ENCODE results near the gene NDUFV1.

DNA sequence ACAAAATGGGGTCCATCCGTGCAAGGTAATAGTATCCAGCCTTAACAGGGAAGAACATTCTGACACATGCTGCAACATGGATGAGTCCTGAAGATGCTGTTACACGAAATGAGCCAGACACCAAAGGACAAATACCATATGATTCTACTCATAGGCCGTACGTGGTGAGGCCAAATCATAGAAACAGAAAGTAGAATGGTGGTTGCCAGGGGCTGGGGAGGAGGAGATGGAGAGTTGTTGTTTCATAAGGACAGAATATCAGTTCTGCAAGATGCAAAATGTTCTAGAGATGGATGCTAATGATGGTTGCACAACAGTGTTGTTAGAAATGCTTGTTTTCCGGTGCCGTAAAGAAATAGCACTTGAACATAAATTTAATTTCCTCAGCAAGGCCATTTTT lies 30.2 kb downstream of the NDUFV1 start:
- TF ChIP-seq POLR2A (IDR thresholded peaks at IDR 0.05; ENCODE audit: low read depth, low read length) (no peak), POLR2AphosphoS5 (IDR thresholded peaks at IDR 0.05; ENCODE audit: low read depth, low read length) (no peak)
